ENCODE results near the gene RAB9A. TPM values are rescaled to one million over a fixed set of nuclear protein-coding genes. Genes with fewer than 3 reads are reported as not detected.

Gene RAB9A
- total and polyA plus RNA-seq, 2 experiments from 2014 or later: 33.7 to 36.3 TPM

DNA sequence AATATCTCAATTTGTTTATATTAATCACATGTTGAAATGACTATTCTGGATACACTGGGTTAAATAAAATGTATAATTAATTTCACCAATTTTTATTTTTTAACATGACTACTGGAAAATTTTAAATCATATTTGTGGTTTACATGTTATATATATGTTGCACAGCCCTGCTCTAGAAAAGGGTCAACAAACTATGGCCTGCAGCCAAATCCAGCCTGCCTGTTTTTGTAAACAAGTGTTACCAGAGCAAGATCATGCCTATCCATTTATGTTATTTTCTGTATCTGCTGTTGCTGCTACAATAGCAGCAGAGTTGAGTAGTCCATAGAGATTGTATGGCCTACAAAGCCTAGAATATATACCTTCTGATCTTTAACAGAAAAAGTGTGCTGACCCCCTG is 34.8 kb upstream of the RAB9A start:
- no peaks in the 10 kb centered on the region for H3K27me3 ChIP-seq
- TF ChIP-seq, protein P1, sequence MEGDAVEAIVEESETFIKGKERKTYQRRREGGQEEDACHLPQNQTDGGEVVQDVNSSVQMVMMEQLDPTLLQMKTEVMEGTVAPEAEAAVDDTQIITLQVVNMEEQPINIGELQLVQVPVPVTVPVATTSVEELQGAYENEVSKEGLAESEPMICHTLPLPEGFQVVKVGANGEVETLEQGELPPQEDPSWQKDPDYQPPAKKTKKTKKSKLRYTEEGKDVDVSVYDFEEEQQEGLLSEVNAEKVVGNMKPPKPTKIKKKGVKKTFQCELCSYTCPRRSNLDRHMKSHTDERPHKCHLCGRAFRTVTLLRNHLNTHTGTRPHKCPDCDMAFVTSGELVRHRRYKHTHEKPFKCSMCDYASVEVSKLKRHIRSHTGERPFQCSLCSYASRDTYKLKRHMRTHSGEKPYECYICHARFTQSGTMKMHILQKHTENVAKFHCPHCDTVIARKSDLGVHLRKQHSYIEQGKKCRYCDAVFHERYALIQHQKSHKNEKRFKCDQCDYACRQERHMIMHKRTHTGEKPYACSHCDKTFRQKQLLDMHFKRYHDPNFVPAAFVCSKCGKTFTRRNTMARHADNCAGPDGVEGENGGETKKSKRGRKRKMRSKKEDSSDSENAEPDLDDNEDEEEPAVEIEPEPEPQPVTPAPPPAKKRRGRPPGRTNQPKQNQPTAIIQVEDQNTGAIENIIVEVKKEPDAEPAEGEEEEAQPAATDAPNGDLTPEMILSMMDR (IDR thresholded peaks at IDR 0.05; ENCODE audit: low read depth, low read length): no peak
- peak overlapping the region; percentile 85 for H3K27ac ChIP-seq
- no peak for DNase-seq (ENCODE audit: low read depth in 1 of 2, low spot score in 1 of 2)
- no peaks in the 10 kb centered on the region for H3K9me3 ChIP-seq (ENCODE audit: low read depth)
- peak overlapping the region; percentile 47 for H3K4me3 ChIP-seq
- no peaks in the 10 kb centered on the region for H3K36me3 ChIP-seq
- H3K4me1 ChIP-seq (ENCODE audit: low read depth): no peaks in the 10 kb centered on the region

GRCh38 chrX:13655674-13656073 is 33.3 kb upstream of the RAB9A start:
- Histone ChIP-seq H3K4me1 (ENCODE audit: low read depth) (no peaks in the 10 kb centered on the region), H3K9me3 (ENCODE audit: low read depth) (no peaks in the 10 kb centered on the region), H3K36me3 (no peaks in the 10 kb centered on the region), H3K27ac (no peak overlapping the region), H3K4me3 (no peak overlapping the region), H3K27me3 (no peaks in the 10 kb centered on the region)
- TF ChIP-seq, protein P1 (IDR thresholded peaks at IDR 0.05; ENCODE audit: low read depth, low read length): no peak
- DNase-seq (ENCODE audit: low read depth in 1 of 2, low spot score in 1 of 2): no peak

GRCh38 chrX:13658602-13659001 is 30.3 kb upstream of the RAB9A start:
- TF ChIP-seq, protein P1 (IDR thresholded peaks at IDR 0.05; ENCODE audit: low read depth, low read length): peak; percentile 45
- peaks cover 3% of the 10 kb centered on the region for H3K4me1 ChIP-seq (ENCODE audit: low read depth)
- H3K4me3 ChIP-seq: no peak overlapping the region
- H3K27me3 ChIP-seq: no peaks in the 10 kb centered on the region
- no peak overlapping the region for H3K27ac ChIP-seq
- peak; percentile 68 to 69 for DNase-seq (ENCODE audit: low read depth in 1 of 2, low spot score in 1 of 2)
- H3K9me3 ChIP-seq (ENCODE audit: low read depth): no peaks in the 10 kb centered on the region
- H3K36me3 ChIP-seq: no peaks in the 10 kb centered on the region

DNA sequence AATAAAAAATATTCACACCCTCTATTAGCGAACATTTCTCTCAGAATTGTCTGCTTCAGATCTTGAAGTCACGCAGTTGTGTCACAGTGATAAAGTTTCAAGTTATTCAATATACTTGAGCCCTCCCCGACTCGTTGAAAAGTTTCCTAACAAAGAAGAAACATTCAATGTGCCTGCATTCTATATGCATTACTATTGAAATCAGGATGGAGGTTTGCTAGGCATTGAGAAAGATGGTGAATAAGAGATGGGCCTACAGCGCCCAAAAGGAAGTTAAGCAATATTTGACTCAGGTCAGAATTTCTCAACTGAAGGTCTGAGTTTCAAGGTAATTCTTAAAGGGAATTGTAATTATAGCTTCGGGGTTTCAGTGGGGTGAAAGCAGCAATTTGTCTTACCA is 29.9 kb upstream of the RAB9A start:
- TF ChIP-seq, protein P1 (IDR thresholded peaks at IDR 0.05; ENCODE audit: low read depth, low read length): no peak

GRCh38 chrX:13661735-13662288 is 27.1 kb upstream of the RAB9A start:
- Histone ChIP-seq H3K27ac (no peak overlapping the region), H3K9me3 (ENCODE audit: low read depth) (no peaks in the 10 kb centered on the region), H3K4me3 (no peak overlapping the region), H3K27me3 (no peaks in the 10 kb centered on the region), H3K36me3 (no peaks in the 10 kb centered on the region), H3K4me1 (ENCODE audit: low read depth) (peaks cover 16% of the 10 kb centered on the region)
- TF ChIP-seq, protein P1 (IDR thresholded peaks at IDR 0.05; ENCODE audit: low read depth, low read length): no peak
- no peak for DNase-seq (ENCODE audit: low read depth in 1 of 2, low spot score in 1 of 2)

More for the DNA sequence above, 29.9 kb upstream of the RAB9A start:
- H3K9me3 ChIP-seq (ENCODE audit: low read depth): no peaks in the 10 kb centered on the region
- H3K36me3 ChIP-seq: no peaks in the 10 kb centered on the region
- no peaks in the 10 kb centered on the region for H3K27me3 ChIP-seq
- H3K4me1 ChIP-seq (ENCODE audit: low read depth): peaks cover 5% of the 10 kb centered on the region
- DNase-seq (ENCODE audit: low read depth in 1 of 2, low spot score in 1 of 2): peak in 1 of 2 donors; percentile 70
- no peak overlapping the region for H3K27ac ChIP-seq
- H3K4me3 ChIP-seq: no peak overlapping the region

All from cardiac muscle cell (in vitro differentiated cells and primary cell).